Gastrocnemius medialis (tissue), 4 donors: ENCODE results near the gene AMFR.

Source experiments
- POLR2A ChIP-seq, 2 donors: fragments of 450-650 bp; IDR thresholded peaks; one replicate each; pipeline ENCODE4 v1.6.1; 2017; ENCODE audit warnings: antibody characterized with exemption in 2 of 2, mild to moderate bottlenecking in 2 of 2, moderate library complexity in 2 of 2
- TF ChIP-seq, protein P1 (sequence below), 5 experiments: fragments of 450-650 bp in 3 of 5; fragments of 200-600 bp in 2 of 5; sonication (generic) in 2 of 5; IDR thresholded peaks in 4 of 5; conservative IDR thresholded peaks in 1 of 5; 1 replicate in 4 of 5; 2 replicates in 1 of 5; pipeline ENCODE4 v1.5.1; 2016 to 2019; ENCODE audit warnings: antibody characterized with exemption in 5 of 5, mild to moderate bottlenecking in 3 of 5, moderate library complexity in 3 of 5

GRCh38 chr16:56367764-56368163 is 57.6 kb downstream of the AMFR start:
- TF ChIP-seq, protein P1, sequence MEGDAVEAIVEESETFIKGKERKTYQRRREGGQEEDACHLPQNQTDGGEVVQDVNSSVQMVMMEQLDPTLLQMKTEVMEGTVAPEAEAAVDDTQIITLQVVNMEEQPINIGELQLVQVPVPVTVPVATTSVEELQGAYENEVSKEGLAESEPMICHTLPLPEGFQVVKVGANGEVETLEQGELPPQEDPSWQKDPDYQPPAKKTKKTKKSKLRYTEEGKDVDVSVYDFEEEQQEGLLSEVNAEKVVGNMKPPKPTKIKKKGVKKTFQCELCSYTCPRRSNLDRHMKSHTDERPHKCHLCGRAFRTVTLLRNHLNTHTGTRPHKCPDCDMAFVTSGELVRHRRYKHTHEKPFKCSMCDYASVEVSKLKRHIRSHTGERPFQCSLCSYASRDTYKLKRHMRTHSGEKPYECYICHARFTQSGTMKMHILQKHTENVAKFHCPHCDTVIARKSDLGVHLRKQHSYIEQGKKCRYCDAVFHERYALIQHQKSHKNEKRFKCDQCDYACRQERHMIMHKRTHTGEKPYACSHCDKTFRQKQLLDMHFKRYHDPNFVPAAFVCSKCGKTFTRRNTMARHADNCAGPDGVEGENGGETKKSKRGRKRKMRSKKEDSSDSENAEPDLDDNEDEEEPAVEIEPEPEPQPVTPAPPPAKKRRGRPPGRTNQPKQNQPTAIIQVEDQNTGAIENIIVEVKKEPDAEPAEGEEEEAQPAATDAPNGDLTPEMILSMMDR (IDR thresholded peaks at IDR 0.05 in 4 of 5, conservative IDR thresholded peaks at IDR 0.05 in 1 of 5) = no peak
- no peak for TF ChIP-seq POLR2A (IDR thresholded peaks at IDR 0.05)
